GM18507 (cell line): ENCODE data around the gene PPP2R2B.

Experiments
- DNase-seq: peaks from one replicate; pipeline ENCODE4 v3.0.0; 2011; ENCODE audit warnings: low read depth; ENCODE audit not compliant: insufficient read length; ENCODE audit errors: extremely low spot score
- FAIRE-seq: peaks from 2 replicates; lab custom pipeline; 2011; peaks lifted over from hg19 to GRCh38; lab: Jason Lieb, UNC

Gene PPP2R2B

DNA sequence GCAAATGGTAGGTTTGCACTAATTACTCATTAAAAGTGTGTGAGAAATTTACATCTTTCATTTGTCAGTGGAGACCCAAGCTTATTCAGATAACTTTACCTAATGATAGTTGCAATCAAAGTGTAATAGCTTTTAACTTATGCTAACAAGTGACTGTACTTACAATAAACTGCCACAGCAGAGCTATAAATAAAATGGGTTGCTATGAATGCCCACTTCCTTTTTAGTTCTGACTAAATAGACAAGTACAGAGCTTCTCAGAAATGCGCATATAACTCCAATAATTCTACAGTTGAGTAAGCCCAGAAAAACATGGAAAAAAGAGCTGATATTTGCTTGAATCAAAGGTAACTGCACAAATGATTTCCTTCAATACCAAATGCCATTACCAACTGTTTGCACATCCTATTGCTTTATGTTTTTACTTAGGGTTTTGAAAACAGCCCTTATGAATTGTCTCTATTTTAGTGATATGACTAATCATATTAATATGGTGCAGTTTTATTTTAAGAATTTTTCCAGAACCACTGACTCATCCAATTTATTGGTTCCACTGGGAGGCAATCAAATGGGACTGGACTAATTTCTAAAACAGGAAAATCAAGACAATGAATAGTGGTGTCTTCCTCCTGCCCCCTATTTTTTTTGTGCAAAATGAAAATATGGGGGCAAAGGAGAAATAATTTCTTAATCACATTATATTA, 84.1 kb downstream of the PPP2R2B start:
- FAIRE-seq (no peak), DNase-seq (no peak)

GRCh38 chr5:146793709-146794108, 84.8 kb downstream of the PPP2R2B start:
- DNase-seq (no peak), FAIRE-seq (no peak)

DNA sequence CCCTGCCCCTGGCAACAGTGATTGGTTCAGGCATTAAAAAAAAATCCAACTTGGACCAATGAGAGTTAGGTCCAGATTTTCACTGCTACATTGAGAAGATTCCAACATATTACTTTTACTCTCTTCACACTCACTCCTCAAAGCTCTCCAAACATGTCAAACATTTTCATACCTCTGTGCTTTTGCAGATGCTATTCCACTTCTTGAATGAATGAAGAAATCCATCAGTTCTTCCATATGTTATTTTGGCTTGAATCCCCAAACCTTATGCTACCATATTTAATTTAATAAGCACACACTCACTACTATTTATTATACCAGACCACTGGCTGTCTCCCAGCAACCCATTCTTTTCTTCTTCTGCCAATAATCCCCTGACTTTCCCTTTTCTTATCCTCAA, 87.1 kb downstream of the PPP2R2B start:
- no peak for FAIRE-seq
- DNase-seq: no peak

DNA sequence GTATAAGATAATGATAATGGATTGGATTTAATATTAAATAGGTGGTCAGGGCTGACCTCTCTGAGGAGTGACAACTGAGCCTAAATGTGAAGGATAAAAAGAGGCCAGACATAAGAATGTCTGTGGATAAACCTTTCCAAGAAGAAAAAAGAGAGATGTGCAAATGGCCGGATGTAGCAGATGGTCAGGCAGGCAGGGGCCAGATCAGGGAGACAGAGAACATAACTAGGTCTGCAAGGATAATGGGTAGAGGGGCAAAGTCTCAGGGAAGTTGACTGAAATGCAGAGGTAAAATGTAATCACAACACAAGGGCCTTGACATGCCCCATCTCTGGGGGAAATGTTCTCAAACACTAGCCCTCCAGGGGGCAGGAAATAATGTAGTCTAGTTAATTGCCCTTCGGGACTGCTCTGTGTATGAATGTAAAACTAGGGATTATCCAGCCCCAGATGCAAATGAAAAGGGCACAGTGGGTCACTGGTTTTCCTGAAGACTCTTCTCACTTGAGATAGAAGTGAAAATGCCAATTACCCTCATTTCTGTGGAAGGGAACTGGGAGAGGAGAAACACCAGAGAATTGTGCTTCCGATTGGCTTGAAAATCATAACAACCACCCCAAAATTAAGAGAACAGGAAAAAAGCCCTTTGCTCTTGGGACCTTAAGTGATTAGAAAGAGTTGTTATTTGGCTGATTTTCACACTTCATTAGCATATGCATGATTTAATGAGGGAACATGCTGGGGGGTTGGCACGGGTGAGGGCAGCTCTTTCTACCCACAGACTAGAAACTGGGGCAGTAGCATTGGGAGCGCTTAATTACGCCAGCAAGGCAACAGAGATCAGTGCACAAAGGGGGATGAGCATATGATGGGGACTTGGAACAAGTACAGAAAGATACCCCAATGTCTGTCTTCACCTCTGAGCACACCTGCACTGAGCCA, 88.6 kb downstream of the PPP2R2B start:
- no peak for DNase-seq
- no peak for FAIRE-seq

DNA sequence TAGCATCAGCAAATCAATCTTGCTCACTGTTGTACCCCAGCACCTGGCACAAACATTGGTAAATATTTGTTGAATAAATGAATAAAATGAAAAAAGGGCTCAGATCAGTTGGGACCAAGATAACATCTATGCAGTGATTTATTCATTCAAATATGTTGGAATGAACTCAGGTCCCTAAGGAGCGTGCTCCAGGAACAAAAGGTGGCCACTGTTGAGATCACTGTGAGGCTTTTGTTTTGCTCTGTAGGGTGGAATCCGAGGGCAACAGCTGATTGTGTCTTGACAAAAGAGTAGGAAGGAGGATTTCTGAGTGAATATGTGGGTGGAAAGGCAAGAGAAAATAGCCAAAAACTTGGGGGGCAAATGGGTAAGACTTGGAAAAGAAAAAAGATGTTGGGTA, 89.7 kb downstream of the PPP2R2B start:
- DNase-seq: no peak
- FAIRE-seq: no peak

DNA sequence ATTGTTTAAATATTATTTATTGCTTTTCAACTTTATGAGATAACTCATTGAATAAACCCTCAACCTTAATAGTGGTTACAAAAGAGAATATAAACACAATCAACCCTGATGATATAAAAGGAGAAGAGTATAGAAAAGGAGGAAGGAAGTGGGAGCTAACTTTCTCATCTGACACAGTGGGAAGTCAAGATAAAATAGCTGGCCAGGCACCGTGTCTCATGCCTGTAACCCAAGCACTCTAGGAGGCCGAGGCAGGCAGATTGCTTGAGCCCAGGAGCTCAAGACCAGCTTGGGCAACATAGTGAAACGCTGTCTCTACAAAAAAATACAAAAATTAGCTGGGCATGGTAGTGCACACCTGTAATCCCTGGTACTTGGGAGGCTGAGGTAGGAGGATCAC, 93.5 kb downstream of the PPP2R2B start:
- FAIRE-seq: no peak
- no peak for DNase-seq

GRCh38 chr5:146781157-146781556, 97.4 kb downstream of the PPP2R2B start:
- DNase-seq: no peak
- no peak for FAIRE-seq

DNA sequence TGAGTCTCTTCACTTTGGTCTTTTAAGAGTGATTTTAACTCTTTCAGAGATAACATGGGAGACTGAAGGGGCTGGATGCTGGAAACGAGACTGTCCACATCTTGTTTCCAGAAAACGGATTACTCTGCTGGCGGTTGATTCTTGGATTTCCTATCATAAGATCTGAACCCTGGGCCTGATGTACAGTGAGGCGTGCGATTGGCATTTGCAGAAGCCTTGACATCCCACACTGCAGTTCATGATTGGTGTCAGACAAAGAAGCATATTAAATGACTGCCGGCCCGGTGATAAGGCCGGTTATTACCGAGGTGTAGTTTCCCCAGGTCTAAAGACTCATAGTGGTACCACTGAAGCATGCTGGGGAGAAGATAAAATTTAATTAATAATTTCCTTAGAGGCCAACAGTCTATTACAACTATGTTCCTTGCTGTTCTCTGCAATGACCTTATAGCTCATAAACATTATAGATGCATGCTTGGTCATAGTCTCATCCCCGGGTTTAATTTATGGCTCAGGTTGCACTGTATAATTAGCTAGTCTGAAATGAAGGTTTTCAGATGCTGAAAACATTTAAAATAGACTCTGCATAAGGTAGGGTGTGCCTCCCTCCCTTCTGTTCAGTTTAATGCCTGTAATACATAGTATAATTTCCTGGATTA, 99.2 kb downstream of the PPP2R2B start:
- no peak for FAIRE-seq
- no peak for DNase-seq

DNA sequence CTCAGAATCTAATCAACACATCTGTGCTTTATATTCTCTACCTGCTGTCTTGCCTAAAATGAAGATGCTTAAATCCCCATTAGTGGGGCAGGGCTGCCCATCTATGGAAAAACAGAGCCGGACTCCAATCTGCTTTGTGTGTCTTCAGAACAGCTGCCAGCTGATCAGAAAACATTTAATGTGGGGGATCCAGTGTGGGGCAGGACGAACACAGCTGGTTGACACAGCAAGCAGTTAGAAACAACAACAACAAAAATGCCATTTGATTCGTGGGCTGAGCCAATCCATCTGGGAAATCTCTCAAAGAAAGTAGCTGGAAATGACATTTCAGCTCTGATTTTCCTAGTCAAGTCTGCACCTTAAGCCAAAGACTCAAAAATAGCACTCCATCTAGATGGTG, 99.8 kb downstream of the PPP2R2B start:
- DNase-seq (no peak), FAIRE-seq (no peak)

DNA sequence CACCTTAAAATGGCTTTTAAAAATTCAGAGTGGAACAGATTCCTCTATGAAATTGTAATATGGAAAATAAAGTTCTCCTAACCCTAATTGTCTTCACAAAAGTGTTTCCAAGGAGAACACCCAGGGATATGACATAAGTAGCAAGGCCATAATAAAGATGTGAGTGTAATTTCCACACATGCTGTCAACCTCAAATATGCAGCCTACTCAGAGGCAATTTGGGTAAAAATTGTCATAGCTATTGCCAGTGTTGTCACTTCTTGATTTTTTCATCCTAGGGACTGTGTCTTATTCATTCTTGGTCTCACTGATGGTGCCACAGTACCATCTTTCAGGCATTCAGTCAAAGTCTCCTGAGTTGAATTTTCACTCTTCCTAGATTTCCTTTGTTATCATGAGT, 100.3 kb downstream of the PPP2R2B start:
- FAIRE-seq (no peak), DNase-seq (no peak)

- DNase-seq (no peak), FAIRE-seq (no peak)
These were observed 105.6 kb downstream of the PPP2R2B start for GRCh38 chr5:146772881-146773466.

GRCh38 chr5:146770980-146771379, 107.6 kb downstream of the PPP2R2B start:
- DNase-seq: no peak
- FAIRE-seq: no peak

GRCh38 chr5:146770546-146770945, 108.0 kb downstream of the PPP2R2B start:
- DNase-seq (no peak), FAIRE-seq (no peak)

DNA sequence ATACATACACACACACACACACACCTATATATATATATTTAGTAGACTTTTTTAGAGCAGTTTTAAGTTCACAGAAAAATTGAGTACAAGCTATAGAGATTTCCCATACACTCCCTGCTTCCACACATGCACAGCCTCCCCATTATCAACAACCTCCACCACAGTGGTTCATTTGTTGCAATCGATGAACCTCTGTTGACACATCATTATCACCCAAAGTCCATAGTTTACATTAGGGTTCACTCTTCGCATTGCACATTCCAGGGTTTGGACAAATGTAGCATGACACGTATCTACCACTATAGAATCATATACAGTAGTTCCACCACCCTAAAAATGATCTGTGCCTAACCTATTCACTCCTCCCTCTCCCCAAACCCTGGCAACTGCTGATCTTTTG, 111.0 kb downstream of the PPP2R2B start:
- no peak for DNase-seq
- no peak for FAIRE-seq

- FAIRE-seq: no peak
- no peak for DNase-seq
These were observed 112.5 kb downstream of the PPP2R2B start for GRCh38 chr5:146766013-146766412.

- DNase-seq (no peak), FAIRE-seq (no peak)
These were observed 113.3 kb downstream of the PPP2R2B start for GRCh38 chr5:146765089-146765832.

DNA sequence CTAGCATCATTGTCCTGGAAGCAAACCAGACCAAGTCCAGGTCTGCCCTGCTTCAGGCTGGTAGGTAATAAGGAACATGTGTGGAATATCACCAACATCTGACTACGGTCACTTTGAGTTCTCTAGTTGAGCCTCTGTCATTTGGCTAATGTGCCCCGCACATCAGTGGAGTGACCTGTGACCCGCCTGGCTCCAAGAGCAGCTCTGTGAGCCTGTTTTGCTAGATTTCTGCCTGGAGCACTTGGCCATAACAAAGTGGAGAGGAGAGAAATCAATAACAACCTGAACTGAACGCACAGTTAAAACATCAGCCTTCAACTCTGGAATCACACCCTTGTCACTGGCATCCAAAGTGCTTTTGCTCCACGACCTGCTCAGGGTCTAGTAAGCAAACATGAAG, 115.7 kb downstream of the PPP2R2B start:
- FAIRE-seq (no peak), DNase-seq (no peak)

GRCh38 chr5:146761811-146762210, 116.7 kb downstream of the PPP2R2B start:
- FAIRE-seq: no peak
- DNase-seq: no peak

GRCh38 chr5:146758938-146759337, 119.6 kb downstream of the PPP2R2B start:
- DNase-seq (no peak), FAIRE-seq (no peak)
